IMR-90 (cell line): Measurements from ENCODE around the gene RPN2. TPM values are rescaled to one million over a fixed set of nuclear protein-coding genes. Genes with fewer than 3 reads are reported as not detected.

ENCODE experiments used
- MAZ ChIP-seq: IDR thresholded peaks from 2 replicates; pipeline ENCODE4 v1.6.1; 2012; ENCODE audit warnings: low read depth, mild to moderate bottlenecking, low read length, improper control_type of control experiment, moderate library complexity, borderline replicate concordance
- POLR2A ChIP-seq: IDR thresholded peaks from 2 replicates; pipeline ENCODE4 v1.6.1; 2012; ENCODE audit warnings: mild to moderate bottlenecking, low read depth, low read length
- RAD21 ChIP-seq: IDR thresholded peaks from 2 replicates; pipeline ENCODE4 v1.6.1; 2012; ENCODE audit warnings: low read length, improper control_type of control experiment
- RCOR1 ChIP-seq: IDR thresholded peaks from 2 replicates; pipeline ENCODE4 v1.6.1; 2012; ENCODE audit warnings: mild to moderate bottlenecking, low read length, improper control_type of control experiment; ENCODE audit not compliant: insufficient replicate concordance
- polyA plus RNA-seq, 3 experiments: library from polyadenylated mRNA; depleted of rRNA; stranded (reverse); fragments of >200 nt; gene quantifications; 2 replicates each; pipeline ENCODE4 v1.2.3, GENCODE V29; 2012; ENCODE audit warnings: low replicate concordance in 1 of 3
- total RNA-seq: library from RNA; depleted of rRNA; stranded (reverse); fragments of >200 nt; gene quantifications from 2 replicates; pipeline ENCODE4 v1.2.3, GENCODE V29; 2012
- TF ChIP-seq, protein P1 (sequence below): conservative IDR thresholded peaks from 2 replicates; pipeline ENCODE4 v1.5.1; 2012; ENCODE audit warnings: mild to moderate bottlenecking, low read depth, low read length, improper control_type of control experiment

The RPN2 gene
- total and polyA plus RNA-seq, 2 of the 4 experiments (the other 2 are of a cell fraction), result 305 to 481 TPM

GRCh38 chr20:37178839-37179682 lies at the start of gene RPN2, which contains the start of gene MROH8 (continued):
- TF ChIP-seq, protein P1, sequence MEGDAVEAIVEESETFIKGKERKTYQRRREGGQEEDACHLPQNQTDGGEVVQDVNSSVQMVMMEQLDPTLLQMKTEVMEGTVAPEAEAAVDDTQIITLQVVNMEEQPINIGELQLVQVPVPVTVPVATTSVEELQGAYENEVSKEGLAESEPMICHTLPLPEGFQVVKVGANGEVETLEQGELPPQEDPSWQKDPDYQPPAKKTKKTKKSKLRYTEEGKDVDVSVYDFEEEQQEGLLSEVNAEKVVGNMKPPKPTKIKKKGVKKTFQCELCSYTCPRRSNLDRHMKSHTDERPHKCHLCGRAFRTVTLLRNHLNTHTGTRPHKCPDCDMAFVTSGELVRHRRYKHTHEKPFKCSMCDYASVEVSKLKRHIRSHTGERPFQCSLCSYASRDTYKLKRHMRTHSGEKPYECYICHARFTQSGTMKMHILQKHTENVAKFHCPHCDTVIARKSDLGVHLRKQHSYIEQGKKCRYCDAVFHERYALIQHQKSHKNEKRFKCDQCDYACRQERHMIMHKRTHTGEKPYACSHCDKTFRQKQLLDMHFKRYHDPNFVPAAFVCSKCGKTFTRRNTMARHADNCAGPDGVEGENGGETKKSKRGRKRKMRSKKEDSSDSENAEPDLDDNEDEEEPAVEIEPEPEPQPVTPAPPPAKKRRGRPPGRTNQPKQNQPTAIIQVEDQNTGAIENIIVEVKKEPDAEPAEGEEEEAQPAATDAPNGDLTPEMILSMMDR, result no peak
- no peak for TF ChIP-seq POLR2A
- peak; percentile 40; the same call in 1 of the 2 replicates for TF ChIP-seq MAZ
- no peak for TF ChIP-seq RAD21
- TF ChIP-seq RCOR1, result no peak
